NCI-H82 treated with DMSO at 0.1 percent for 48 hours (cell line): ENCODE data around the gene EIF3L.

Experiments used
- DNase-seq: peaks from one replicate; lab custom pipeline; 2025; ENCODE audit not compliant: unreplicated experiment; lab: John Stamatoyannopoulos, UW

Gene EIF3L

GRCh38 chr22:37926358-37926757 is 77.1 kb downstream of the EIF3L start:
- no peak for DNase-seq

DNA sequence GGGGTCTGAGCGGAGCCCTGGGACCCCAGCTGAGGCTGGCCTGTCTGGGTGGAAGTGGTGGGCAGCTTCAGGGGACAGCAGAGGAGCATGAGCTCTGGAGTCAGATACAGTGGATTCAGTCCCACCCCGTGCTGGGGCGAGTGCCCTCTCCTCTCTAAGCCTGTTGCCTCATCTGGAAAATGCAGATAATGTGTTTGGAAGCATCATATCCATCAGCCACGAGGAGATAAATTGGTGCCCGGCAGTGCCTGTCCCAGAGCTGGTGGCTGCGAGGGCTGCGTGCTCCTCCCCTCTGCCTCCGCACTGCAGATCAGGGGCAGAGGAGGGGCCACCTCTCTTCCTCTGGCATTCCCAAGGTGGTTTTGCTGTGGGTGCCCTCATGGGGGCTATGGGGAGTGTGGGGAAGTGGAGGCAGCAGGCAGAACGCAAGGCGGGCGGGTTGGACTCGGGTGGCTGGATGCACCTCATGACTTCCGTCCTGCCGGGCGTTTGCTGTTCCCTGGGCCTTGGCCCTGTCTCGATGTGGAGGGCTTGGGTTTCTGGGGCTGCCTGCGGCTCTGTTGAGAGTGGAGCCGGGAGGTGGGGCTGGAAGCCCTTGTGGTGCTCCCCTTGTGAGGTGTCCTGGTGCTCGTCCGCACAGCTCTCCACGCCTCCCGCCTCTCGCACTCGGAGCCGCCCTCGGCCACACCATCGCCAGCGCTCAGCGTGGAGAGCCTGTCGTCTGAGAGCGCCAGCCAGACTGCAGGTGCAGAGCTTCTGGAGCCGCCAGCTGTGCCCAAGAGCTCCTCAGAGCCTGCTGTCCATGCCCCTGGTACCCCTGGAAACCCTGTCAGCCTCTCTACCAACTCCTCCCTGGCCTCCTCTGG is 77.8 kb downstream of the EIF3L start:
- DNase-seq, result no peak

GRCh38 chr22:37927637-37927936 is 78.4 kb downstream of the EIF3L start:
- no peak for DNase-seq

DNA sequence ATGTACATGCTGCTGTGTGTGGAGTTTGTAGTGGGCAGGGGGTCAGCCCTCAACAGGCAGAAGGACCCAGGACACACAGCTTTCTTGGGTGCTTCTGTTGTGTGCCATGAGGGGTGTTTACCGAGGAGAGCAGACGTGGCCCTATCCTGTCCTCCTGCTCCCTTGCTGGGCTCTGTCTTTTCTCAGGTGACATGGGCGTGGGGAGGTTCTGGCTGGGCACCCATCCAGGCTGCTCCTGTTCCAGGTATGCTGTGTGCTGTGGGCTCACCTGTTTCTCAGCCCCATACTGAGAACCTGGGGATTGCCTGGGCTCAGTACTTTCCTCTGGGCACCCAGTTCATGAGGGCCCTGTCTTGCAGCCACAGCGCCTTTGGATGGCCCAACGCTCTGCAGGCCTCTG is 80.2 kb downstream of the EIF3L start:
- DNase-seq, result no peak

- DNase-seq, result no peak
Observed at GRCh38 chr22:37930270-37930951, 81.2 kb downstream of the EIF3L start.

- no peak for DNase-seq
Observed at GRCh38 chr22:37930952-37931440, 81.8 kb downstream of the EIF3L start.

GRCh38 chr22:37931893-37932389 is 82.7 kb downstream of the EIF3L start:
- no peak for DNase-seq

GRCh38 chr22:37932401-37932800 is 83.2 kb downstream of the EIF3L start:
- DNase-seq, result no peak

DNA sequence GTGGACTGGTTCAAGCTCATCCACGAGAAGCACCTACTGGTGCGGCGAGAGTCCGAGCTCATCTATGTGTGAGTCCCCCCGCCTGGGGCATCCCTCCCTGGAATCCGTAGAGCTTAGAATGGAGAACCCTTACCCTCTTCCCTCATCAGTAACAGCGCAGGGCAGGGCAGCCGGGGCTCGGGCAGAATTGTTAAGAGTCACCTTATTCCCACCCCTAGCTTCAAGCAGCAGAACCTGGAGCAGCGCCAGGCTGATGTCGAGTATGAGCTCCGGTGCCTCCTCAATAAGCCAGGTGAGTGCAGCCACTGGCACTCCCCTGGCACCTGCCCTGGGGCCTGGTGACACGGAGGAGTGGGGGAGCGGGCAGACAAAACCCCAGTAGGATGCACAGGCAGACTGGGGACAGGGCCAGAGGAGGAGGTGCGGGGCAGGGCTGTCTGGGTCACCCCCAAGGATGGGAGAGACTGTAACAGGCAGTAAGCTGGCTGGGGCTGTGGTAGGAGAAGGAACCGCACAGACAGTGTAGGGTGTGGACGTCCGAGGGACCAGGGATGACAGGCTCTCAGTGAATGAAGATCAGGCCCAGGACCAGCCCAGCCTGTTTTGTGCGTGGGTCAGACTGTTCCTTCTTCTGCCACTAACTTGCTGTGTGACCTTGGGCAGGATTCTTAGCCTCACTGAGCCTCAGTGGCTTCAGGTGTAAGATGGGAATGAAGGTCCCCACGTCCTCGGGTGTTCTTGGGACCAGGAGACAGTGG is 83.8 kb downstream of the EIF3L start:
- no peak for DNase-seq

GRCh38 chr22:37933711-37934376 is 84.6 kb downstream of the EIF3L start:
- DNase-seq, result peak; percentile 5
